Esophagus squamous epithelium (tissue), 4 donors: ENCODE data around the gene CADM1.

ENCODE experiments used
- POLR2A ChIP-seq, 4 donors: fragments of 450-650 bp; IDR thresholded peaks; one replicate each; pipeline ENCODE4 v1.6.1; 2017; ENCODE audit warnings: antibody characterized with exemption in 4 of 4, mild to moderate bottlenecking in 4 of 4, moderate library complexity in 3 of 4
- TF ChIP-seq, protein P1 (sequence below), 6 experiments: fragments of 450-650 bp in 4 of 6; fragments of 200-600 bp in 2 of 6; sonication (generic) in 2 of 6; IDR thresholded peaks; one replicate each; pipeline ENCODE4 v1.5.1; 2016 to 2019; ENCODE audit warnings: antibody characterized with exemption in 6 of 6, mild to moderate bottlenecking in 4 of 6, moderate library complexity in 4 of 6

DNA sequence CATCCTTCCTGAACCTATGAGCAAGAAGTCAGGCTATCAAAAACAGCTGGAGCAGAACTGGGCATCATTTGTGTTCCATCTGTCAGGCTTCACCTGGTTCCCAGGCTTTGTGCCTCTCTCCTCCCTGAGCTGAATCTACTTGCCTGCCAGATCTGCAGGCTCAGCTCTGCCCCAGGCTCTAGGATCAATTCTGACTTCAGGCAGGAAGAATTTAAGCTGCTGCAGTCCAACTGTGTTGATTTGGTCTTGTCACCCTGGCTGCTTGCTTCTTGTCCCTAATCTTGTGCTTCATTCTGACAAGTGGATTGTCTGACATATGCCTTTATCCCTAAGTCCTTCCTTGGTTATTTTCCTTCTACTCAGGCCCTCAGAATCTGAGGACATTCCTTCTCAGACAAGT lies 31.6 kb upstream of the CADM1 start:
- TF ChIP-seq, protein P1, sequence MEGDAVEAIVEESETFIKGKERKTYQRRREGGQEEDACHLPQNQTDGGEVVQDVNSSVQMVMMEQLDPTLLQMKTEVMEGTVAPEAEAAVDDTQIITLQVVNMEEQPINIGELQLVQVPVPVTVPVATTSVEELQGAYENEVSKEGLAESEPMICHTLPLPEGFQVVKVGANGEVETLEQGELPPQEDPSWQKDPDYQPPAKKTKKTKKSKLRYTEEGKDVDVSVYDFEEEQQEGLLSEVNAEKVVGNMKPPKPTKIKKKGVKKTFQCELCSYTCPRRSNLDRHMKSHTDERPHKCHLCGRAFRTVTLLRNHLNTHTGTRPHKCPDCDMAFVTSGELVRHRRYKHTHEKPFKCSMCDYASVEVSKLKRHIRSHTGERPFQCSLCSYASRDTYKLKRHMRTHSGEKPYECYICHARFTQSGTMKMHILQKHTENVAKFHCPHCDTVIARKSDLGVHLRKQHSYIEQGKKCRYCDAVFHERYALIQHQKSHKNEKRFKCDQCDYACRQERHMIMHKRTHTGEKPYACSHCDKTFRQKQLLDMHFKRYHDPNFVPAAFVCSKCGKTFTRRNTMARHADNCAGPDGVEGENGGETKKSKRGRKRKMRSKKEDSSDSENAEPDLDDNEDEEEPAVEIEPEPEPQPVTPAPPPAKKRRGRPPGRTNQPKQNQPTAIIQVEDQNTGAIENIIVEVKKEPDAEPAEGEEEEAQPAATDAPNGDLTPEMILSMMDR (IDR thresholded peaks at IDR 0.05): no peak
- no peak for TF ChIP-seq POLR2A (IDR thresholded peaks at IDR 0.05)
